ENCODE measurements around the gene INSM1. TPM values are rescaled to one million over a fixed set of nuclear protein-coding genes. Genes with fewer than 3 reads are reported as not detected.
A peak's percentile ranks its signal among the peaks of the same experiment; 100 is the strongest.

INSM1 gene
- total and polyA plus RNA-seq, 2 experiments from 2014 or later: 0.55 to 1.2 TPM

GRCh38 chr20:20363799-20364592 is 3.9 kb upstream of the INSM1 start:
- Mint-ChIP-seq H3K9me3 (peaks cover 3% of the 10 kb centered on the region), H3K27ac (no peak overlapping the region), H3K4me1 (peaks cover 38% of the 10 kb centered on the region), H3K27me3 (ENCODE audit: insufficient read depth, low read depth, poor library complexity) (peaks cover 76% of the 10 kb centered on the region), H3K36me3 (ENCODE audit: low read depth) (no peaks in the 10 kb centered on the region), H3K4me3 (peak overlapping the region; percentile 76)
- no peak overlapping the region for H3K27ac ChIP-seq (ENCODE audit: low read depth)
- peak overlapping the region; percentile 88 for H3K4me2 ChIP-seq
- H3K4me3 ChIP-seq: peak overlapping the region; percentile 61
- H3K9me2 ChIP-seq (ENCODE audit: insufficient read depth): no peaks in the 10 kb centered on the region
- peaks cover 32% of the 10 kb centered on the region for H3K4me1 ChIP-seq (ENCODE audit: insufficient read depth)
- H2AFZ ChIP-seq: peak overlapping the region; percentile 99
- no peaks in the 10 kb centered on the region for H3K79me2 ChIP-seq (replicated peaks; ENCODE audit: insufficient read depth)
- TF ChIP-seq STAT1 (IDR thresholded peaks at IDR 0.05; ENCODE audit: unreplicated experiment) (no peak), ZNF114 (CRISPR knock-in tag; IDR thresholded peaks at IDR 0.05) (no peak), CREB1 (CRISPR knock-in tag; IDR thresholded peaks at IDR 0.05; ENCODE audit: low read depth) (no peak), EZH2 (IDR thresholded peaks at IDR 0.05; ENCODE audit: low read depth, unreplicated experiment) (peak; percentile 84), NANOG (IDR thresholded peaks at IDR 0.05; ENCODE audit: borderline replicate concordance) (0 out of 2 replicates have a peak, but pooled peaks have one; percentile 4), EZH2phosphoT487 (IDR thresholded peaks at IDR 0.05; ENCODE audit: unreplicated experiment) (no peak), ZNF462 (CRISPR knock-in tag; IDR thresholded peaks at IDR 0.05) (no peak), REST (IDR thresholded peaks at IDR 0.05; ENCODE audit: unreplicated experiment) (no peak)
- no peaks in the 10 kb centered on the region for H3K36me3 ChIP-seq (ENCODE audit: insufficient read depth)
- DNase-seq (ENCODE audit: low spot score) (peak; percentile 81), ATAC-seq (peak; percentile 57)
- H4K20me1 ChIP-seq (replicated peaks; ENCODE audit: insufficient read depth): no peaks in the 10 kb centered on the region
- H3F3A ChIP-seq (replicated peaks; ENCODE audit: low read depth): peaks cover 14% of the 10 kb centered on the region
- peaks cover 92% of the 10 kb centered on the region for H3K27me3 ChIP-seq (ENCODE audit: insufficient read depth)

Data from GM23338 (cell line).